ENCODE results near the gene SBF2. TPM values are rescaled to one million over a fixed set of nuclear protein-coding genes. Genes with fewer than 3 reads are reported as not detected.

SBF2 gene
- total and polyA plus RNA-seq, 2 of the 13 experiments (the other 11 are each of a cell fraction or from before 2014, with no cell fraction given), result 24.0 to 45.8 TPM

DNA sequence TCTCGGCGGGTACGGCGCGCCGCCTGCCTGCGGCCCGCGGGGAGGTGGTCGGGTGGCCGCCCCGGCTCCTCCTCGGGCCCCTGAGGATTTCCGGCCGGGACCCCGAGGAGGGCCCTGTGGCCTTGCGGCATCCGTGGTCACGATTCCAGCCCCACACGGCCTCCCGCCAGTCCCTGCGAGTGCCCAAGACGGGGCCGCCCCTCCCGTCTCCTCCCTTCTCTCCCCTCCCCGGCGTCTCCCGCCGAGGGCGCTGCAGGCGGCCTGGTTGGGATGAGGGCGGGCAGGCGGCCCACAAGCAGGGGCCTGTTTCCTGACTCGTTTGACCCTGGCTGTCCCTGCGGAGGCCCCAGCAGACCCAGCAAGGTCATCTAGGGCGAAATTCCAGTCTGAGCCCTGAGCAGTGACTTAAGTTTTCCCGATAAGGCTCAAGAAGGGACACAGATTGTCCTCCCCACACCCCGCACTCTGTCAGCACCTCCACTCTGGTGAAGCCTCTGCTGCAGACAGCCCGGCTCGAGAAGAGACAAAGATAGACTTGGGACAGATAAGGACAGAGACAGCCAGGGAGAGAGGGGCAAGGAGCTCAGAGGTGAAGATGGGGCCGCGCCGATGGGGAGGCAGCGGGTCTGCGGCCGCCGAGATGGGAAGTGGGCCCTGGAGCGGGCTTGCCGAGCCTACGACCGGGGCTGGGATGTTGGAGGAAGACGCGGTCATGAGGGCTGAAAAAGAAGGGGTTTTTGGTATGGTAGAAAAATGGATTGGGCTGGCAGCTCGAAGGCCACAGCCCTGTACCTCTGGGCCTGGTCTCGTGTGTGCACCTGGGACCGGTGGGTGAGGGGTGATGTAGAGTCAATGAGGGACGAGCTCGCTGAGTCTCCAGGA lies 535.1 kb downstream of the SBF2 start (continued):
- TF ChIP-seq, protein P1, sequence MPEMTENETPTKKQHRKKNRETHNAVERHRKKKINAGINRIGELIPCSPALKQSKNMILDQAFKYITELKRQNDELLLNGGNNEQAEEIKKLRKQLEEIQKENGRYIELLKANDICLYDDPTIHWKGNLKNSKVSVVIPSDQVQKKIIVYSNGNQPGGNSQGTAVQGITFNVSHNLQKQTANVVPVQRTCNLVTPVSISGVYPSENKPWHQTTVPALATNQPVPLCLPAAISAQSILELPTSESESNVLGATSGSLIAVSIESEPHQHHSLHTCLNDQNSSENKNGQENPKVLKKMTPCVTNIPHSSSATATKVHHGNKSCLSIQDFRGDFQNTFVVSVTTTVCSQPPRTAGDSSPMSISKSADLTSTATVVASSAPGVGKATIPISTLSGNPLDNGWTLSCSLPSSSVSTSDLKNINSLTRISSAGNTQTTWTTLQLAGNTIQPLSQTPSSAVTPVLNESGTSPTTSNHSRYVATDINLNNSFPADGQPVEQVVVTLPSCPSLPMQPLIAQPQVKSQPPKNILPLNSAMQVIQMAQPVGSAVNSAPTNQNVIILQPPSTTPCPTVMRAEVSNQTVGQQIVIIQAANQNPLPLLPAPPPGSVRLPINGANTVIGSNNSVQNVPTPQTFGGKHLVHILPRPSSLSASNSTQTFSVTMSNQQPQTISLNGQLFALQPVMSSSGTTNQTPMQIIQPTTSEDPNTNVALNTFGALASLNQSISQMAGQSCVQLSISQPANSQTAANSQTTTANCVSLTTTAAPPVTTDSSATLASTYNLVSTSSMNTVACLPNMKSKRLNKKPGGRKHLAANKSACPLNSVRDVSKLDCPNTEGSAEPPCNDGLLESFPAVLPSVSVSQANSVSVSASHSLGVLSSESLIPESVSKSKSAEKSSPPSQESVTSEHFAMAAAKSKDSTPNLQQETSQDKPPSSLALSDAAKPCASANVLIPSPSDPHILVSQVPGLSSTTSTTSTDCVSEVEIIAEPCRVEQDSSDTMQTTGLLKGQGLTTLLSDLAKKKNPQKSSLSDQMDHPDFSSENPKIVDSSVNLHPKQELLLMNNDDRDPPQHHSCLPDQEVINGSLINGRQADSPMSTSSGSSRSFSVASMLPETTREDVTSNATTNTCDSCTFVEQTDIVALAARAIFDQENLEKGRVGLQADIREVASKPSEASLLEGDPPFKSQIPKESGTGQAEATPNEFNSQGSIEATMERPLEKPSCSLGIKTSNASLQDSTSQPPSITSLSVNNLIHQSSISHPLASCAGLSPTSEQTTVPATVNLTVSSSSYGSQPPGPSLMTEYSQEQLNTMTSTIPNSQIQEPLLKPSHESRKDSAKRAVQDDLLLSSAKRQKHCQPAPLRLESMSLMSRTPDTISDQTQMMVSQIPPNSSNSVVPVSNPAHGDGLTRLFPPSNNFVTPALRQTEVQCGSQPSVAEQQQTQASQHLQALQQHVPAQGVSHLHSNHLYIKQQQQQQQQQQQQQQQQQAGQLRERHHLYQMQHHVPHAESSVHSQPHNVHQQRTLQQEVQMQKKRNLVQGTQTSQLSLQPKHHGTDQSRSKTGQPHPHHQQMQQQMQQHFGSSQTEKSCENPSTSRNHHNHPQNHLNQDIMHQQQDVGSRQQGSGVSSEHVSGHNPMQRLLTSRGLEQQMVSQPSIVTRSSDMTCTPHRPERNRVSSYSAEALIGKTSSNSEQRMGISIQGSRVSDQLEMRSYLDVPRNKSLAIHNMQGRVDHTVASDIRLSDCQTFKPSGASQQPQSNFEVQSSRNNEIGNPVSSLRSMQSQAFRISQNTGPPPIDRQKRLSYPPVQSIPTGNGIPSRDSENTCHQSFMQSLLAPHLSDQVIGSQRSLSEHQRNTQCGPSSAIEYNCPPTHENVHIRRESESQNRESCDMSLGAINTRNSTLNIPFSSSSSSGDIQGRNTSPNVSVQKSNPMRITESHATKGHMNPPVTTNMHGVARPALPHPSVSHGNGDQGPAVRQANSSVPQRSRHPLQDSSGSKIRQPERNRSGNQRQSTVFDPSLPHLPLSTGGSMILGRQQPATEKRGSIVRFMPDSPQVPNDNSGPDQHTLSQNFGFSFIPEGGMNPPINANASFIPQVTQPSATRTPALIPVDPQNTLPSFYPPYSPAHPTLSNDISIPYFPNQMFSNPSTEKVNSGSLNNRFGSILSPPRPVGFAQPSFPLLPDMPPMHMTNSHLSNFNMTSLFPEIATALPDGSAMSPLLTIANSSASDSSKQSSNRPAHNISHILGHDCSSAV (CRISPR knock-in tag; IDR thresholded peaks at IDR 0.05; ENCODE audit: borderline replicate concordance), result no peak
- peak; percentile 66; the same call in 1 of the 2 replicates for TF ChIP-seq ZSCAN25 (CRISPR knock-in tag; IDR thresholded peaks at IDR 0.05)
- no peak; the same call in 1 of the 2 replicates for TF ChIP-seq ZNF30 (CRISPR knock-in tag; IDR thresholded peaks at IDR 0.05)
- TF ChIP-seq, protein P2, sequence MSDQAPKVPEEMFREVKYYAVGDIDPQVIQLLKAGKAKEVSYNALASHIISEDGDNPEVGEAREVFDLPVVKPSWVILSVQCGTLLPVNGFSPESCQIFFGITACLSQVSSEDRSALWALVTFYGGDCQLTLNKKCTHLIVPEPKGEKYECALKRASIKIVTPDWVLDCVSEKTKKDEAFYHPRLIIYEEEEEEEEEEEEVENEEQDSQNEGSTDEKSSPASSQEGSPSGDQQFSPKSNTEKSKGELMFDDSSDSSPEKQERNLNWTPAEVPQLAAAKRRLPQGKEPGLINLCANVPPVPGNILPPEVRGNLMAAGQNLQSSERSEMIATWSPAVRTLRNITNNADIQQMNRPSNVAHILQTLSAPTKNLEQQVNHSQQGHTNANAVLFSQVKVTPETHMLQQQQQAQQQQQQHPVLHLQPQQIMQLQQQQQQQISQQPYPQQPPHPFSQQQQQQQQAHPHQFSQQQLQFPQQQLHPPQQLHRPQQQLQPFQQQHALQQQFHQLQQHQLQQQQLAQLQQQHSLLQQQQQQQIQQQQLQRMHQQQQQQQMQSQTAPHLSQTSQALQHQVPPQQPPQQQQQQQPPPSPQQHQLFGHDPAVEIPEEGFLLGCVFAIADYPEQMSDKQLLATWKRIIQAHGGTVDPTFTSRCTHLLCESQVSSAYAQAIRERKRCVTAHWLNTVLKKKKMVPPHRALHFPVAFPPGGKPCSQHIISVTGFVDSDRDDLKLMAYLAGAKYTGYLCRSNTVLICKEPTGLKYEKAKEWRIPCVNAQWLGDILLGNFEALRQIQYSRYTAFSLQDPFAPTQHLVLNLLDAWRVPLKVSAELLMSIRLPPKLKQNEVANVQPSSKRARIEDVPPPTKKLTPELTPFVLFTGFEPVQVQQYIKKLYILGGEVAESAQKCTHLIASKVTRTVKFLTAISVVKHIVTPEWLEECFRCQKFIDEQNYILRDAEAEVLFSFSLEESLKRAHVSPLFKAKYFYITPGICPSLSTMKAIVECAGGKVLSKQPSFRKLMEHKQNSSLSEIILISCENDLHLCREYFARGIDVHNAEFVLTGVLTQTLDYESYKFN (CRISPR knock-in tag; conservative IDR thresholded peaks at IDR 0.05), result peak; percentile 70
- TF ChIP-seq HOXA3 (CRISPR knock-in tag; IDR thresholded peaks at IDR 0.05), result 0 out of 2 replicates have a peak, but pooled peaks have one; percentile 40
- no peak for TF ChIP-seq ZNF256 (CRISPR knock-in tag; conservative IDR thresholded peaks at IDR 0.05)
- no peak for TF ChIP-seq IRF2 (CRISPR knock-in tag; IDR thresholded peaks at IDR 0.05)
- TF ChIP-seq, protein P3, sequence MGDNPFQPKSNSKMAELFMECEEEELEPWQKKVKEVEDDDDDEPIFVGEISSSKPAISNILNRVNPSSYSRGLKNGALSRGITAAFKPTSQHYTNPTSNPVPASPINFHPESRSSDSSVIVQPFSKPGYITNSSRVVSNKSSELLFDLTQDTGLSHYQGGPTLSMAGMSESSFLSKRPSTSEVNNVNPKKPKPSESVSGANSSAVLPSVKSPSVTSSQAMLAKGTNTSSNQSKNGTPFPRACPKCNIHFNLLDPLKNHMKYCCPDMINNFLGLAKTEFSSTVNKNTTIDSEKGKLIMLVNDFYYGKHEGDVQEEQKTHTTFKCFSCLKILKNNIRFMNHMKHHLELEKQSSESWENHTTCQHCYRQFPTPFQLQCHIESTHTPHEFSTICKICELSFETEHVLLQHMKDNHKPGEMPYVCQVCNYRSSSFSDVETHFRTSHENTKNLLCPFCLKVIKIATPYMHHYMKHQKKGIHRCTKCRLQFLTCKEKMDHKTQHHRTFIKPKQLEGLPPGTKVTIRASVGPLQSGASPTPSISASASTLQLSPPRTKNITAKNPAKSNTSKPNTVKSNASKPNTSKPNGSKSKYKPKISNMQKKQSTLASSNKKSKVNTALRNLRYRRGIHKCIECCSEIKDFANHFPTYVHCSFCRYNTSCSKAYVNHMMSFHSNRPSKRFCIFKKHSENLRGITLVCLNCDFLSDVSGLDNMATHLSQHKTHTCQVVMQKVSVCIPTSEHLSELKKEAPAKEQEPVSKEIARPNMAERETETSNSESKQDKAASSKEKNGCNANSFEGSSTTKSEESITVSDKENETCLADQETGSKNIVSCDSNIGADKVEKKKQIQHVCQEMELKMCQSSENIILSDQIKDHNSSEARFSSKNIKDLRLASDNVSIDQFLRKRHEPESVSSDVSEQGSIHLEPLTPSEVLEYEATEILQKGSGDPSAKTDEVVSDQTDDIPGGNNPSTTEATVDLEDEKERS (CRISPR knock-in tag; IDR thresholded peaks at IDR 0.05), result no peak
- no peak; the same call in 1 of the 2 replicates for TF ChIP-seq ZNF274 (CRISPR knock-in tag; IDR thresholded peaks at IDR 0.05)
- TF ChIP-seq ZNF75D (CRISPR knock-in tag; IDR thresholded peaks at IDR 0.05; ENCODE audit: borderline replicate concordance), result no peak; the same call in 1 of the 2 replicates
- TF ChIP-seq HHEX (CRISPR knock-in tag; IDR thresholded peaks at IDR 0.05), result no peak
- TF ChIP-seq ZC3H13 (CRISPR knock-in tag; IDR thresholded peaks at IDR 0.05), result no peak
- TF ChIP-seq ZNF124 (CRISPR knock-in tag; IDR thresholded peaks at IDR 0.05), result no peak
- 0 out of 2 replicates have a peak, but pooled peaks have one; percentile 3 for TF ChIP-seq RBAK (CRISPR knock-in tag; IDR thresholded peaks at IDR 0.05)
